ENCODE results near the gene NAT16. TPM values are rescaled to one million over a fixed set of nuclear protein-coding genes. Genes with fewer than 3 reads are reported as not detected.

The NAT16 gene
- total RNA-seq, 4 donors from 2014 or later = not detected

- 88 to 98% methylated on average over 1 to 3 of the region's 3 CpGs for WGBS, 2 donors (ENCODE audit: low coverage in 1 of 2)
Measured at GRCh38 chr7:101129603-101130117, 50.4 kb downstream of the NAT16 start.

GRCh38 chr7:101128040-101128834 is 51.9 kb downstream of the NAT16 start:
- 81 to 82% methylated on average over 6 to 8 of the region's 14 CpGs for WGBS, 2 donors (ENCODE audit: low coverage in 1 of 2)
- Histone ChIP-seq H3K27me3 (no peaks in the 10 kb centered on the region), H3K9me3 (no peaks in the 10 kb centered on the region), H3K4me1 (peaks cover 0 to 32% (median 25%) of the 10 kb centered on the region in 3 donors), H3K4me3 (peak overlapping the region in 1 of 2 donors; percentile 37), H3K36me3 (peaks cover 0 to 4% of the 10 kb centered on the region in 2 donors), H3K27ac (no peak overlapping the region)
- TF ChIP-seq POLR2AphosphoS5 (IDR thresholded peaks at IDR 0.05) = no peak
- TF ChIP-seq POLR2A (IDR thresholded peaks at IDR 0.05) = no peak
- ATAC-seq = no peak

More at GRCh38 chr7:101129603-101130117, 50.4 kb downstream of the NAT16 start:
- Histone ChIP-seq H3K4me3 (no peak overlapping the region), H3K4me1 (peaks cover 0 to 29% (median 18%) of the 10 kb centered on the region in 3 donors), H3K27me3 (no peaks in the 10 kb centered on the region), H3K9me3 (no peaks in the 10 kb centered on the region), H3K36me3 (peaks cover 0 to 4% of the 10 kb centered on the region in 2 donors), H3K27ac (no peak overlapping the region)
- ATAC-seq = no peak
- TF ChIP-seq POLR2AphosphoS5 (IDR thresholded peaks at IDR 0.05) (no peak), POLR2A (IDR thresholded peaks at IDR 0.05) (no peak), CTCF (IDR thresholded peaks at IDR 0.05) (no peak), EP300 (IDR thresholded peaks at IDR 0.05) (no peak)

- no peak for TF ChIP-seq POLR2A (IDR thresholded peaks at IDR 0.05)
- TF ChIP-seq EP300 (IDR thresholded peaks at IDR 0.05) = no peak
- no peak for TF ChIP-seq CTCF (IDR thresholded peaks at IDR 0.05)
- TF ChIP-seq POLR2AphosphoS5 (IDR thresholded peaks at IDR 0.05) = no peak
- Histone ChIP-seq H3K4me1 (peaks cover 0 to 39% (median 29%) of the 10 kb centered on the region in 3 donors), H3K4me3 (peak overlapping the region in 1 of 2 donors; percentile 37), H3K9me3 (no peaks in the 10 kb centered on the region), H3K27ac (peak overlapping the region in 3 of 4 donors; percentile 61 to 78 (median 70)), H3K36me3 (peaks cover 0 to 4% of the 10 kb centered on the region in 2 donors), H3K27me3 (no peaks in the 10 kb centered on the region)
- ATAC-seq = no peak
- 94% methylated on average over 2 of the region's 3 CpGs; no CpG with 5 or more reads in 1 of the 2 donors for WGBS, 2 donors (ENCODE audit: low coverage in 1 of 2)
Measured at GRCh38 chr7:101127460-101128039, 52.5 kb downstream of the NAT16 start.

GRCh38 chr7:101126651-101127459 is 53.2 kb downstream of the NAT16 start, which contains the start of gene SERPINE1:
Gene SERPINE1 (plus strand): TSS chr7:101127104. CDS start chr7:101128394, 1,290 bp downstream.
- peaks cover 0 to 46% (median 31%) of the 10 kb centered on the region in 3 donors for H3K4me1 ChIP-seq
- H3K36me3 ChIP-seq = peaks cover 0 to 2% of the 10 kb centered on the region in 2 donors
- H3K27ac ChIP-seq = peak within 1 kb of the TSS in 3 of 4 donors; percentile 61 to 78 (median 70)
- H3K27me3 ChIP-seq = no peaks in the 10 kb centered on the region
- H3K4me3 ChIP-seq = peak within 1 kb of the TSS in 1 of 2 donors; percentile 37
- WGBS, 2 donors (ENCODE audit: low coverage in 1 of 2) = 5% methylated on average over 11 of the region's 22 CpGs; no CpG with 5 or more reads in 1 of the 2 donors
- ATAC-seq = peak; percentile 89
- peak in 1 of 4 experiments; percentile 25 for TF ChIP-seq CTCF (IDR thresholded peaks at IDR 0.05)
- TF ChIP-seq EP300 (IDR thresholded peaks at IDR 0.05) = no peak
- peak; percentile 67 for TF ChIP-seq POLR2AphosphoS5 (IDR thresholded peaks at IDR 0.05)
- peak; percentile 72 for TF ChIP-seq POLR2A (IDR thresholded peaks at IDR 0.05)
- no peaks in the 10 kb centered on the region for H3K9me3 ChIP-seq

Data from gastroesophageal sphincter (tissue), 4 donors.